Colonic mucosa (tissue), 4 donors: Measurements from ENCODE around the gene DNAH17. TPM values are rescaled to one million over a fixed set of nuclear protein-coding genes. Genes with fewer than 3 reads are reported as not detected.

ENCODE experiments used
- DNase-seq: peaks from one replicate; pipeline ENCODE4 v3.0.0-alpha.2; 2020
- H3K27ac ChIP-seq: fragments of 200-600 bp; one replicate; pipeline ENCODE4 v1.8.0; 2021
- H3K27me3 ChIP-seq: fragments of 200-600 bp; one replicate; pipeline ENCODE4 v1.8.0; 2021
- H3K36me3 ChIP-seq: fragments of 200-600 bp; one replicate; pipeline ENCODE4 v1.8.0; 2021
- H3K4me1 ChIP-seq: fragments of 200-600 bp; one replicate; pipeline ENCODE4 v1.8.0; 2021; ENCODE audit warnings: mild to moderate bottlenecking
- H3K4me3 ChIP-seq: fragments of 200-600 bp; one replicate; pipeline ENCODE4 v1.8.0; 2021
- H3K9ac ChIP-seq, 2 donors: one replicate each; pipeline ENCODE4 v1.7.0; 2013; ENCODE audit warnings: control low read depth in 2 of 2, low read depth in 2 of 2, low read length in 2 of 2
- H3K9me3 ChIP-seq: fragments of 200-600 bp; one replicate; pipeline ENCODE4 v1.8.0; 2021
- intact Hi-C: fragments of 100-400 bp; cut with DNase I; formaldehyde crosslinking; loops from one replicate; pipeline ENCODE4 v1.14.1; 2022
- total RNA-seq, 2 donors: library from RNA; stranded (reverse); fragmentation: NEBNext Ultra II Directional in 1 of 2; extraction: Animal tissue kit (Norgen Biotek cat#: 25700) in 1 of 2; gene quantifications; one replicate each; pipeline ENCODE4 v1.2.1, GENCODE V29; 2021
- TF ChIP-seq, protein P1 (sequence below): fragments of 200-600 bp; IDR thresholded peaks from one replicate; pipeline ENCODE4 v1.8.0; 2022; ENCODE audit warnings: antibody characterized with exemption, mild to moderate bottlenecking
- donor health status: healthy.
- donor health status: DM: no; HTN: no; CAD: no.
- donor health status: DM: no; HTN: no; CAD: no.

Gene DNAH17
- total RNA-seq, 2 donors from 2014 or later: 0.05 to 0.19 TPM

DNA sequence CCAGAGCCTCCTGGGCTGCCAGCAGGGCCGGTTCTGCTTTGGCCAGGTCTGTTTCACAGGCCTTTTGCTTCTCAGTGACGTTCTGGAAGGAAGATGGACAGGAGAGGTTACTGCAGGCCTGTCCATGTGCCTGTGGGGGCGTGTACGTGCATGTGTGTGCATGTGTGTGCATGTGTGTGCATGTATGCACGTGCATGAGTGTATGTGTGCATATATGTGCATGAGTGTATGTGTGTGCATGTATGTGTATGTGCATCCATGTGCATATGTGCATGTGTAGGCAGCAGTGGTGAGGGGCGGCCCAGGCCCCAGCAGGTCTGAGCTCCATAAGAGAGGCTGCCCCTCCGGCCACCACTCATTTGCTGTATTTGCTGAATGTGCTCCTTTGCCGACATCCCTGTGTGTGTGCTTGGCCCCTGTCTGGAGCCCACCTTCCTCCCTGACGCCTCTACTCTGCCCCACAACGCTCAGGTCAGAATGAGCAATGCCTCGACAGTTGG is 117.0 kb downstream of the DNAH17 start:
- Histone ChIP-seq H3K27me3 (no peaks in the 10 kb centered on the region), H3K27ac (no peak overlapping the region), H3K9me3 (no peaks in the 10 kb centered on the region), H3K4me3 (no peak overlapping the region), H3K4me1 (no peaks in the 10 kb centered on the region), H3K36me3 (no peaks in the 10 kb centered on the region), H3K9ac (no peak overlapping the region)
- DNase-seq: no peak
- TF ChIP-seq, protein P1, sequence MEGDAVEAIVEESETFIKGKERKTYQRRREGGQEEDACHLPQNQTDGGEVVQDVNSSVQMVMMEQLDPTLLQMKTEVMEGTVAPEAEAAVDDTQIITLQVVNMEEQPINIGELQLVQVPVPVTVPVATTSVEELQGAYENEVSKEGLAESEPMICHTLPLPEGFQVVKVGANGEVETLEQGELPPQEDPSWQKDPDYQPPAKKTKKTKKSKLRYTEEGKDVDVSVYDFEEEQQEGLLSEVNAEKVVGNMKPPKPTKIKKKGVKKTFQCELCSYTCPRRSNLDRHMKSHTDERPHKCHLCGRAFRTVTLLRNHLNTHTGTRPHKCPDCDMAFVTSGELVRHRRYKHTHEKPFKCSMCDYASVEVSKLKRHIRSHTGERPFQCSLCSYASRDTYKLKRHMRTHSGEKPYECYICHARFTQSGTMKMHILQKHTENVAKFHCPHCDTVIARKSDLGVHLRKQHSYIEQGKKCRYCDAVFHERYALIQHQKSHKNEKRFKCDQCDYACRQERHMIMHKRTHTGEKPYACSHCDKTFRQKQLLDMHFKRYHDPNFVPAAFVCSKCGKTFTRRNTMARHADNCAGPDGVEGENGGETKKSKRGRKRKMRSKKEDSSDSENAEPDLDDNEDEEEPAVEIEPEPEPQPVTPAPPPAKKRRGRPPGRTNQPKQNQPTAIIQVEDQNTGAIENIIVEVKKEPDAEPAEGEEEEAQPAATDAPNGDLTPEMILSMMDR: no peak
- intact Hi-C loops: no loop called here

DNA sequence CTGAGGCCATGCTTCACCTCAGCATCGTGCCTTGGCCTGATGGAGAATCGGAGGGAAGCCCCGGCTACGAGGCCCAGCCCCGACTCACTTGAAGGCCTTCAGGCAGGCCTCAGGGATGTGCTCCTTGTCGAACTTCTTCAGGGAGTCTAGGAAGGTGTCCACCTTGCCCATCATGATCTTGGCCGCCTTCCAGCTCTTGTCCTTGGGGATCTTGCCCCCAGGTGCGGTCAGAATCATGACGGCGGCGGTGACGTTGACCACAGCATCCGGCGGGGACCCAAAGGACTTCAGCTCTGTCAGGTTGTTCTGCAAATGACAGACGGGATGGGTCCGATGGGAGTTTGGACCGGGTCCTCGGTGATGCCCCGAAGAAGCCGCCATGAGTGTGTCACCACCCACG is 117.5 kb downstream of the DNAH17 start:
- TF ChIP-seq, protein P1: no peak
- Histone ChIP-seq H3K4me3 (no peak overlapping the region), H3K27me3 (no peaks in the 10 kb centered on the region), H3K27ac (no peak overlapping the region), H3K36me3 (no peaks in the 10 kb centered on the region), H3K9me3 (no peaks in the 10 kb centered on the region), H3K9ac (no peak overlapping the region), H3K4me1 (no peaks in the 10 kb centered on the region)
- intact Hi-C loops: no loop called here
- DNase-seq: no peak

DNA sequence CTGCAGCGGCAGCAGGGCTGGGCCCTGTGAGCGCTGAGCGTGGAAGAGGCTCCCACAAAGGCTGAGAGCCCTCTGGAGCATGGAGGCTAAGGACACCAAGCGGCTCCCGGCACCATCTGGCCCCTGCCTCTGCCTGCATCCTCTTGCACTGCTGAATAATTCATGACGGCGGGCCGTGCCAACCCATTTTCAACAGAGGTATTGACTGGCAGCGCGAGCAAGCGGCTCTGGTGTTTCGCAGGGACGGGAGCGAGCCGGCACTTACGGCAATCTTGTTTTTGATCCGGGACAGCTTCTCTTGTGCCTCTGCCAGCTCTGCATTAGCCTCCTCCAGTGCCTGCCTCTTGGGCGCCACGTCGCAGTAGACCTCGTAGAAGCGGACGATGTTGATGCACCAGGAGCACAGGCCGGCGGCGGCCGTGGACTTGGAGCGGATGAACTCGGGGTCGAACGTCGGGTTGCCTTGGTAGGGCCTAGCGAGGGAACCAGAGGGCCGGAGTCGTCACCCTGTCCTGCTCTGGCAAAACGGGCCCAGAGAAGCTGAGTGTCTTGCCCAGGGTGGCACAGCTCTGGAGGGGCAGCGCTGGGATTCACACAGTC is 118.4 kb downstream of the DNAH17 start:
- TF ChIP-seq, protein P1: no peak
- DNase-seq: no peak
- H3K36me3 ChIP-seq: no peaks in the 10 kb centered on the region
- H3K4me3 ChIP-seq: no peak overlapping the region
- intact Hi-C loops: no loop called here
- H3K27ac ChIP-seq: no peak overlapping the region
- H3K4me1 ChIP-seq: no peaks in the 10 kb centered on the region
- no peak overlapping the region for H3K9ac ChIP-seq
- H3K9me3 ChIP-seq: no peaks in the 10 kb centered on the region
- no peaks in the 10 kb centered on the region for H3K27me3 ChIP-seq

DNA sequence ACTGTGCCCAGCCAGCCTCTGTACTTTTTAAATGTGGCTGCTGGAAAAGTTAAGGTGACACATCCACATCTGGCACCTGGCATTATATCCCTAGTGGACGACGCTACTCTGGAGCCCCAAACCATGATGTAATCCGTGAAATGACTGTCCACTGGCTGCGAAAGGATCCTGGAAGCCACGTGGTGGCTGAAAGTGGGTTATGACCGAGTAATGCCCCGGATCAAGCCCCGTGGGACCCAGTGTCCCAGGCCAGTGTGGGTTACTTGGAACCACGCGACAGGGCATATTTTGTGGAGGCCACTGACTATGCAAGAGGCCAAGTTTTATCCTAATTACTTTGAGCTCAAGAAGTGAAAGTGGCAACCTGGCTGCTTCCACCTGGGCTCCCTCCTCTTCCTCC is 119.1 kb downstream of the DNAH17 start:
- Histone ChIP-seq H3K9me3 (no peaks in the 10 kb centered on the region), H3K4me1 (no peaks in the 10 kb centered on the region), H3K27me3 (no peaks in the 10 kb centered on the region), H3K9ac (no peak overlapping the region), H3K4me3 (no peak overlapping the region), H3K36me3 (no peaks in the 10 kb centered on the region), H3K27ac (no peak overlapping the region)
- TF ChIP-seq, protein P1: no peak
- intact Hi-C loops: no loop called here
- DNase-seq: no peak

DNA sequence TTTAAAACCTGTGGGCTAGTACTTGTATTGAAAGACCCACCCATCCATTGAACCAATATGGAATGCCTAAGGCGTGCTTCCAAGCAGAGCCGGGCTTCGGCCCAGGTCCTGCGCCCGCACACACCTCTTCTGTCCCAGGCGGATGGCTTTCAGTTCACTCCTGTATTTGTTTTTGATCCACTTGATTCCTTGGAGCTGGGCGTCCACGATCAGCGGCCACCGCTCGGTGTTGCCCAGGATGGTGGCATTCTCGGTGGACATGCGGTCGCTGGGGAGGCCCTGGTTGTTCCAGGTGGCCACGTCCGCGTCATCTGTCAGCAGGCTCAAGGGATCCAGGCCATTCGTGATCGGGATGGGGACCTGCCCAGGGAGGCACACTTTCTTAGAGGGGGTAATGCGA is 122.8 kb downstream of the DNAH17 start:
- TF ChIP-seq, protein P1: no peak
- Histone ChIP-seq H3K9ac (no peak overlapping the region), H3K27ac (no peak overlapping the region), H3K27me3 (no peaks in the 10 kb centered on the region), H3K4me3 (no peak overlapping the region), H3K4me1 (no peaks in the 10 kb centered on the region), H3K36me3 (no peaks in the 10 kb centered on the region), H3K9me3 (no peaks in the 10 kb centered on the region)
- DNase-seq: no peak
- intact Hi-C loops: no loop called here
